HG02798 (cell line): ENCODE measurements around the gene PRR5.

Experiments
- ATAC-seq: cut with Tn5 transposase; IDR thresholded peaks from one replicate; pipeline ENCODE4 v1.9.1; 2021; ENCODE audit warnings: mild to moderate bottlenecking; ENCODE audit not compliant: unreplicated experiment, poor library complexity

Gene PRR5

GRCh38 chr22:44752285-44753188 is 50.5 kb downstream of the PRR5 start, which contains the start of gene ARHGAP8:
TSS of gene ARHGAP8 (plus strand) at chr22:44752575. CDS start at chr22:44786528, 33,953 bp downstream.
- ATAC-seq = no peak

GRCh38 chr22:44753189-44754042 is 51.4 kb downstream of the PRR5 start:
- ATAC-seq = no peak

- no peak for ATAC-seq
Observed at GRCh38 chr22:44754998-44755397, 53.0 kb downstream of the PRR5 start.

- no peak for ATAC-seq
Observed at GRCh38 chr22:44755417-44755816, 53.4 kb downstream of the PRR5 start.

GRCh38 chr22:44755956-44756361 is 54.0 kb downstream of the PRR5 start:
- no peak for ATAC-seq

GRCh38 chr22:44758344-44758973 is 56.5 kb downstream of the PRR5 start:
- ATAC-seq = no peak

GRCh38 chr22:44759001-44759400 is 57.0 kb downstream of the PRR5 start:
- no peak for ATAC-seq

GRCh38 chr22:44759430-44760310 is 57.7 kb downstream of the PRR5 start:
- no peak for ATAC-seq

- no peak for ATAC-seq
Observed at GRCh38 chr22:44760476-44760875, 58.5 kb downstream of the PRR5 start.

GRCh38 chr22:44761025-44761424 is 59.0 kb downstream of the PRR5 start:
- no peak for ATAC-seq

- ATAC-seq = no peak
Observed at GRCh38 chr22:44764373-44764772, 62.4 kb downstream of the PRR5 start.

GRCh38 chr22:44764974-44765373 is 63.0 kb downstream of the PRR5 start:
- ATAC-seq = no peak

- ATAC-seq = no peak
Observed at GRCh38 chr22:44765571-44766285, 63.7 kb downstream of the PRR5 start.

GRCh38 chr22:44773082-44773481 is 71.1 kb downstream of the PRR5 start:
- ATAC-seq = no peak

GRCh38 chr22:44775862-44776261 is 73.9 kb downstream of the PRR5 start:
- ATAC-seq = no peak

- ATAC-seq = no peak
Observed at GRCh38 chr22:44776605-44777363, 74.8 kb downstream of the PRR5 start.

- no peak for ATAC-seq
Observed at GRCh38 chr22:44777364-44777755, 75.4 kb downstream of the PRR5 start.

- no peak for ATAC-seq
Observed at GRCh38 chr22:44780876-44781449, 79.0 kb downstream of the PRR5 start.
